GM21737 (cell line): Measurements from ENCODE around the gene MDH2.
"Not testable (repeated sequence)": the region's sequence is repeated elsewhere in the genome, so short reads cannot be mapped to it uniquely, and the experiment has no call there.

Experiments
- ATAC-seq: cut with Tn5 transposase; IDR thresholded peaks from one replicate; pipeline ENCODE4 v1.9.1; 2021; ENCODE audit warnings: mild to moderate bottlenecking, moderate library complexity; ENCODE audit not compliant: unreplicated experiment

MDH2 gene

DNA sequence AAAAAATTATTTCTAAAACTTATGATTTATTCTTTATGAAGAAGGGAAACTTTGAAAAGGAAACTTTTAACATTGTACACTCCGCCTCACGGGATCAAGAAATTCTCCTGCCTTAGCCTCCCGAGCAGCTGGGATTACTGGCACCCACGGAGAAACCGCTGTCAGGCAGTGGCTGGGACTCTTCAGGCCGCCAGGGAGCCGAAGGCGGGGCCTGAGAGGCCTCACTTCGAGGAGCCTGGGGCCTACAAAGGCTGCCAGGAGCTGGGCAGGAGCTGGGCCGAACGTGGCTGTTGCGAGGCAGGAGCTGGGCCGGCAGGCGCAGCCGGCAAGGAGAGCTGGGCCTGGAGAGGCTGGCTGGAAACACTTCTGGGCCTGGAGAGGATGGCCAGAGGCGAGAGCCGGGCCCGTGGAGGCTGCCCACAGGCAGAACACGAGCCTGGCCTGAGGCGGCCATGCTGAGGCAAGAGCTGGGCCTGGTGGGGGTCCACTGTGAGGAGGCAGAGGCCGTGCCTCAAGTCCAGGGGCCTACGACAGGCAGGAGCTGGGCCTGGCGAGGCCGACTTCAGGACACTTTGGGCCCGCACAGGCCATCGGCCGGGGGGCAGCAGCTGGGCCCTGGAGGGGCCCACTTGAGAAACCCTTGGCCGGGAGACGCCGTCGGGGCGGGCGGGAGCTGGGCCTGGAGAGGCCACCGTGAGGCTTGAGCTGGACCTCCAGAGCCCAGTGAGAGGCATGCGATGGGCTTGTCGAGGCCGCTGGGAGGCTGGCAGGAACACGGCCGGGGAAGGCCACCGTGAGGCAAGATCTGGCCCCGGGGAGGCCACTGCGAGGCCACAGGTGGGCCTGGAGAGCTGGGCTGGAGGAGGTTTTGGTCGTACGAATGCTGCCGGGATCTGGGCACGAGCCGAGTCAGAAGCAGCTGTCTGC is 23.7 kb downstream of the MDH2 start:
- ATAC-seq, result no peak

DNA sequence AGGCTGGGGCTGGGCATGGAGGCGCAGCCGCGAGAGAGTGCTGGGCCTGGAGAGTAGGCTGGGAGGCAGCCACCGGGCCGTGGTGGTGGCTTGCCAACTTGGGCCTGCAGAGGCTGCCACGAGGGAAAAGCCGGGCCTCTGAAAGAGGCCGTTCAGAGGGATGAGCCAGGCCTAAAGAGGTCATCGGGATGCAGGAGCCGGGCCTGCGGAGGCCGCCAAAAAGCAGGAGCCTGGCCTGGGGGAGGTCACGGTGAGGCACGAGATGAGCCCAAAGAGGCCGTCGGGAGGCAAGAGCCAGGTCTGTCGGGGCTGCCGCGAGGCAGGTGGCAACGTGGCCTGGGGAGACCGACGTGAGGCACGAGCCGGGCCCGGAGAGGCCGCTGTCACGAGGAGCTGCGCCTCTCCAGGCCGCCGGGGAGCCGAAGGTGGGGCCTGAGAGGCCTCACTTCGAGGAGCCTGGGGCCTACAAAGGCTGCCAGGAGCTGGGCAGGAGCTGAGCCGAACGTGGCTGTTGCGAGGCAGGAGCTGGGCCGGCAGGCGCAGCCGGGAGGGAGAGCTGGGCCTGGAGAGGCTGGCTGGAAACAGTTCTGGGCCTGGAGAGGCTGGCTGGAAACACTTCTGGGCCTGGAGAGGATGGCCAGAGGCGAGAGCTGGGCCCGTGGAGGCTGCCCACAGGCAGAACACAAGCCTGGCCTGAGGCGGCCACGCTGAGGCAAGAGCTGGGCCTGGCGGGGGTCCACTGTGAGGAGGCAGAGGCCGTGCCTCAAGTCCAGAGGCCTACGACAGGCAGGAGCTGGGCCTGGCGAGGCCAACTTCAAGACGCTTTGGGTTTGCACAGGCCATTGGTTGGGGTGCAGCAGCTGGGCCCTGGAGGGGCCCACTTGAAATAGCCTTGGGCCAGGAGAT is 24.6 kb downstream of the MDH2 start:
- ATAC-seq, result no peak

DNA sequence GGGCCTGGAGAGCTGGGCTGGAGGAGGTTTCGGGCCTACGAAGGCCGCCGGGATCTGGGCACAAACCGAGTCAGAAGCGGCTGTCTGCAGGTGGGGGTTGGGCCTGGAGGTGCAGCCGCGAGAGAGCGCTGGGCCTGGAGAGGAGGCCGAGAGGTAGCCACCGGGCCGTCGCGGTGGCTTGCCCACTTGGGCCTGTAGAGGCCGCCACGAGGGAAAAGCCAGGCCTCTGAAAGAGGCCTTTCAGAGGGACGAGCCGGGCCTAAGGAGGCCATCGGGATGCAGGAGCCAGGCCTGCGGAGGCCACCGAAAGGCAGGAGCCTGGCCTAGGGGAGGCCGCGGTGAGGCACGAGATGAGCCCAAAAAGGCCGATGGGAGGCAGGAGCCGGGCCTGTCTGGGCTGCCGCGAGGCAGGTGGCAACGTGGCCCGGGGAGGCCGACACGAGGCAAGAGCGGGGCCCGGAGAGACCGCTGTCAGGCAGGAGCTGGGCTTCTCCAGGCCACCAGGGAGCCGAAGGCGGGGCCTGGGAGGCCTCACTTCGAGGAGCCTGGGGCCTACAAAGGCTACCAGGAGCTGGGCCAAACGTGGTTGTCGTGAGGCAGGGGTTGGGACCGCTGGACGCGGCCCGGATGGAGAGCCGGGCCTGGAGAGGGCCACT is 25.6 kb downstream of the MDH2 start:
- ATAC-seq, result no peak

DNA sequence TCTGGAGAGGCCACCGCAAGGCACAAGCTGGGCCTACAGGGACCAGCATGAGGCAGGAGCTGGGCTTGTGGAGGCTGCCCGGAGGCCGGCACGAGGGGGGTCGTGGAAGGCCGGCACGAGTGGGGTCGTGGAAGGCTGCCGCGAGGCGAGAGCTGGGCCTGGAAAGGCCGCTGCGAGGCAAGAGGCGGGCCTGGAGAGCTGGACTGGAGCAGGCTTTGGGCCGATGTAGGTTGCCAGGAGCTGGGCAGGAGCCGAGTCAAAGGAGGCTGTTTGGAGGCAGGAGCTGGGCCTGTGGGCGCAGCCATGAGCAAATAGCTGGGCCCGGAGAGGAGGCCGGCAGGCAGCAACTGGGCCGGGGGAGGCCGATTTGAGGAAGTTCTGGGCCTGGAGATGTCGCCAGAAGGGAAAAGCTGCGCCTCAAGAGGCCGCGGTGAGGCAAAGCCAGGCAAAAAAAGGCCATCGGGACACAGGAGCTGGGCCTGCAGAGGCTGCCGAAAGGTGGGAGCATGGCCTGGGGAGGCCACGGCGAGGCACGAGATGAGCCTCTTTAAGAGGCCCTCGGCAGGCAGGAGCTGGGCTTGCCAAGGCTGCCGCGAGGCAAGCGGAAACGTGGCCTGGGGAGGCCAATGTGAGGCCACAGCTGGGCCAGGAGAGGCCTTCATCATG is 26.5 kb downstream of the MDH2 start:
- no peak for ATAC-seq

DNA sequence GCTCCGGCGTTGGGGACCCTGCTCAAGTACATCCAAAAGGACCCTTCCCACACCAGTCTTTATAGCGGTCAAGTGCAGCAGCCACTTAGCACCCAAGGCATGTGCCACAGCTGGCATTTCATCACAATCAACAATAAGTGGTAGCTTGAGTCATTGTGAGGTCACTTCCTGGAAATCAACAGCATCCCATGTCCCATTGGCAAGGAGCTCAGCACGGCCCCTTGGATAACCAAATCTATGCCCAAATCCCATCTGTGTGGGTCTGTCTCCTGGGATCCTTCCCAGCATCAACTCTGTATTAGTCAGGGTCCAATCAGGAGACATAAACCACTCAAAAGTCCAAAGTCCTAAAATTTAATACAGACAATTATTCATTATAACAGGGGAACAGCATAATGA is 27.1 kb downstream of the MDH2 start:
- ATAC-seq, result no peak

DNA sequence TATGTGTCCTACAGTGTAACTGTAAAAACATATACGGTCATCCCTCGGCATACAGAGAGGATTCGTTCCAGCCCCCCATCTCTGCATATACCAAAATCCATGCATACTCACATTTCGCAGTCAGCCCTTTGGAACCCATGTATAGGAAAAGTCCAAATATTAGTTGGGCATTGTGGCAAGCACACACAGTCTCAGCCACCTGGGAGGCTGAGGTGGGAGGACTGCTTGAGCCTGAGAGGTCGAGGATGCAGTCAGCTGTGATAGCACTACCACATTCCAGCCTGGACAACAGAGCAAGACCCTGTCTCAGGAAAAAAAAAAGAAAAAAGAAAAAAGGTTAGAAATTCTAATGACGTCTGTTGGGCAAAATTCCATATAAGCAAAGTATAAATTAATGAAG is 29.1 kb downstream of the MDH2 start:
- ATAC-seq, result no peak

DNA sequence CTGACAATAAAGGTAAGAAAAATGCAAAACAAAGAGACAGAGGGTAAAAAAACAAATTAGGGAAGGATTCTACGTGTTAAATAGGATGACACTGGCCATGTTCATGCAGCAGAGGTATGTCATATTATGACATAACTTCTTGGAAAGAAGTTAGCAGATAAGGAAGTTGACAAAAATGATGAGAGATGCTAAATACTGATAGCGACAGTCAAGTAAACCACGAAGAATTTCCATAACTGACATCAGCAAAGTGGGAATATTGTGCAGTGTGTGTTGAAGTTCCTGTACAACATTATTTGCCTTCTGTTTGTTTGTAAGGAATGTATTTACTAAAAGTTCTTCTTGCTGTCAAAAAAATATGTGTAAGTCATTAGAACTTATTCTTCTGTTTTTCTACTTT is 29.5 kb downstream of the MDH2 start:
- ATAC-seq, result no peak

DNA sequence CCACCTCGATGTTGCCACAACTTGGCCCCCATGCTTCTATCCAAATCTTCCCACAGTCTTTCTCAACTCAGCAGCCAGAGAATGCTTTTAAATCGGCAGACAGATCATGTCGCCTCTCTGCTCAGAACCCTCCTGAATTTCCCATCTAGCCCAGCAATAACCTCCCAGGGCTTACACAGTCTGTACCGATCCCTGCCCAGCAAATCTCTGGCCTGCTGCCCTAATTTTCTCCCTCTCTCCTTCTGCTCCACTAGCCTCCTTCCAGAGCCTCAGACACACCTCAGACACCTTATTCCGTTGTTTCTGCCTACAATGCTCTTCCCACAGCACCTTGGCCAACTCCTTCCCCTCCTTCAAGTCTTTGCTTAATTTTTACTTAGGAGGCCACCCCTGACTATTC is 32.3 kb downstream of the MDH2 start:
- no peak for ATAC-seq

DNA sequence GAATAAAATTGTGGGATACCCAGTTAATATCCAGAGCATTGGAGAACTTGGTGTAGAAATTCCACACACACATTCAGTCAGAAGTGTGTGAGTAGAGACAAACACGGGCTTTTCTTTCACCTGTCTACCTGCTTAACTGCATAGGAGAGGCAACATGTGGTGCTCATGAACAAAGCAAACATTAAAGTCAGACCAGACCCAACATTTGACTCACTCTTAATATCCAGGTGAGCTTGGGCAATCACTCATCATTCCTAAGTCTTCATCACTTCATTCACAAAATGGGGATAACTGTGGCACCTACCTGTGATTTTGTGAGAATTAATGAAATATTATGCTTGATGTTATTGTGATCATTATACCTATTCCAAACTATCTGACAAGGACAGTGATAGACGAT is 36.2 kb downstream of the MDH2 start:
- ATAC-seq, result not testable (repeated sequence)

DNA sequence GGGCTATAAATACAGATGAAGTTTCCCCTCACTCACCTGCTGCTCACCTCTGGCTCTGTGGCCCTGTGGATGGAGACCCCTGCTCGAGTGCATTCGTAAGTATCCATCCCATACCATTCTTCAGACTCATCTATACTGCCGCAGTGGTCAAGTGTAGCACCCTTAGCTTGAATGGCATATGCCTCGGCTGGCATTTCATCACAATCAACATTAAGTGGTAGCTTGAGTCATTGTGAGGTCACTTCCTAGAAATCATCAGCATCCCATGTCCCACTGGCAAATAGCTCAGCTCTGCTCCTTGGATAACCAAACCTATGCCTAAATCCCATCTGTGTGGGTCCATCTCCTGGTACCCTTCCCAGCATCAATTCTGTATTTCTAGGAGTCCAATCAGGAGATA is 38.2 kb downstream of the MDH2 start:
- no peak for ATAC-seq

DNA sequence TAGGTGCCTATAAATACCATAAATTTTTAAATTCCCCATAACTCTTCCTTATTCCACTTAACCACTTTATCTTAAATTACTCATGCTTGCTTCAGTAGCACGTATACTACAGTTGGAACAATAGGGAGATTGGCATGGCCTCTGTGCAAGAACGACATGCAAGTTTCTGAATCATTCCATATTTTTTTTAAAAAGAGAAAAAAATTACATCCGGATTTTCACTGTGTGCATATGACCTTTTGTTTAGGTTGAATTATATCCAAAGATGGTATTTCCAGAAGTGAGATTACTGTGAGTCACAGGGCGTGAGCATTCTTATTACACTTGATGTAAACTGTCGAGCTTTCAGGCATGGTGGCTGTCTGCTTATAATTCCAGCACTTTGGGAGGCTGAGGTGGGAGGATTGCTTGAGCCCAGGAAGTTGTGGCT is 39.5 kb downstream of the MDH2 start:
- ATAC-seq, result not testable (repeated sequence)

DNA sequence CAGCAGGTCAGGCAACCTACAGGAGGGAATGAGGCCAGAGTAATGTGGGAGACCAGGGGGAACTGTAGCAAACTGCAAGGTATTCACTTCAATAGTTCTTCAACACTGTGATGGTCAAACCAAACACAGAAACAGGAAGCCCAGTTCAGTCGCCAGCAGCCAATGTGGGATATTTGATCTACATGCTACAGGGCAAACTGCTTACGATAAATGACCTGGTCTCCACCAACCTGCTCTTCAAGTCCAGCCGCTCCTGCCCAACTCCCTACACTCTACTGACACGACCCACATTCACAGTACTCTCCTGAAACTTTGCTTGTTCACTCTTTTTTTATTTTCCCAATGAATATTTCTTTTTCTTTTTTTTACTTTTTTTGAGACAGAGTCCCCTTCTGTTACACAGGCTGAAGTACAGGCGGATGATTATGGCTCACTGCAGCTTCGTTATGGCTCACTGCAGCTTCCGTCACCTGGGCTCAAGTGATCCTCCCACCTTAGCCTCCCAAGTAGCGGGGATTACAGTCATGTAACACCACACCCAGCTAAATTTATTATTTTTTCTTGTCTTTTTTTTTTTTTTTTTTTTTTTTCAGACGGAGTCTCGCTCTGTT is 42.1 kb downstream of the MDH2 start:
- no peak for ATAC-seq

DNA sequence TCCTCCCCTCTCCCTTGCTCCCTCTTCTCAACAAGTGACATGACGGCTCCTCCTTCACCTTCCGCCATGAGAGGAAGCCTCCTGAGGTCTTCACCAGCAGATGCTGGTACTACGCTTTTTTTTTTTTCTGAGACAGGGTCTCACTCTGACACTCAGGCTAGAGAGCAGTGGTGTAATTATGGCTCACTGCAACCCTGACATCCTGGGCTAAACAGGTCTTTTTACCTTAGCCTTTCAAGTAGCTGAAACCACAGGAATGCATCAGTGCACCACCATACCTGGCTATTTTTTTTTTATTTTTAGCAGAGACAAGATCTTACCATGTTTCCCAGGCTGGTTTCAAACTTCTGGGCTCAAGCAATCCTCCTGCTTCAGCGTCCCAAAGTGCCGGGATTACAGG is 43.6 kb downstream of the MDH2 start:
- ATAC-seq, result no peak

DNA sequence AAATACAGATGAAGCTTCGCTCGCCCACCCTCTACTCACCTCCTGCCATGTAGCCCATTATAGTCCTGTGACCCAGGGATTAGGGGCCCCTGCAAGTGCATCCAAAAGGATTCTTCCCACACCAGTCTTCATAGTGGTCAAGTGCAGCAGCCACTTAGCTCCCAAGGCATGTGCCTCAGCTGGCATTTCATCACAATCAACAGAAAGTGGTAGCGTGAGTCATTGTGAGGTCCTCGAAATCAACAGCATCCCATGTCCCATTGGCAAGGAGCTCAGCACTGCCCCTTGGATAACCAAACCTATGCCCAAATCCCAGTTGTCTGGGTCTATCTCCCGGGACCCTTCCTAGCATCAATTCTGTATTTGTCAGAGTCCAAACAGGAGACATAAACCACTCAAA is 45.6 kb downstream of the MDH2 start:
- ATAC-seq, result not testable (repeated sequence)

DNA sequence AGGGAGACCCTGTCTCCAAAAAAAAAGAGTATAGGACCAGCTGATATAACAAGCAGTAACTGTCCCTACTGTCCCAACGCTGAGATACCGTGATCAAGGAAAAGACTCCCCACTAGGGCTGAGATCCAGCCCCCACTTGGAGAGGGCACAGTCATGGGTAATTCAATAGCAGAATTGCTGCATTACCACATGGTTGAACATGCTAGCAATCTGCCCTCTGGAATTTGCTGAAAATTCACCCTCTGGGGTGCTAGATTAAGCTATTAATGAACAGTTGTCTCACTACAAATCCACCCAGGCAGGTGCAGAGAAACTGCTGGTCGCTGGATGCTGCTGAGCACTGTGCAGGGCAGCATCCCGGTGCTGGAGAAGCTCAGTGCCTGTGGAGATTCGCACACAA is 46.4 kb downstream of the MDH2 start:
- not testable (repeated sequence) for ATAC-seq

DNA sequence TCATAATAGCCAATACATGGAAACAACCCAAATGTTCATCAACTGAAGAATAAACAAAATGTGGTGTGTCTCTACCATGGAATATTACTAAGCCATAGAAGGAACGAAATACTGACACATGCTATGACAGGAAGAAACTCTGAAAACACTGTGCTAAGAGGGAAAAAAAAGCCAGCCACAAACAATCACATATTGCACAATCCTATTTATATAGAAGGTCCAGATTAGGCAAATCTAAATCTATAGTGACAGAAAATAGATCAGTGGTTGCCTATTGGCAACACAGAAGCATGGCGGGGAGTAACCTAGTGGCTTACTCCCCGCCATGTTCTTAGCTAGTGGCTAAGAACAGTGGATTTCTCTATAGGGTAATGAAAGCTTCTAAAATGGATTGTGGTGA is 48.0 kb downstream of the MDH2 start:
- ATAC-seq, result no peak

DNA sequence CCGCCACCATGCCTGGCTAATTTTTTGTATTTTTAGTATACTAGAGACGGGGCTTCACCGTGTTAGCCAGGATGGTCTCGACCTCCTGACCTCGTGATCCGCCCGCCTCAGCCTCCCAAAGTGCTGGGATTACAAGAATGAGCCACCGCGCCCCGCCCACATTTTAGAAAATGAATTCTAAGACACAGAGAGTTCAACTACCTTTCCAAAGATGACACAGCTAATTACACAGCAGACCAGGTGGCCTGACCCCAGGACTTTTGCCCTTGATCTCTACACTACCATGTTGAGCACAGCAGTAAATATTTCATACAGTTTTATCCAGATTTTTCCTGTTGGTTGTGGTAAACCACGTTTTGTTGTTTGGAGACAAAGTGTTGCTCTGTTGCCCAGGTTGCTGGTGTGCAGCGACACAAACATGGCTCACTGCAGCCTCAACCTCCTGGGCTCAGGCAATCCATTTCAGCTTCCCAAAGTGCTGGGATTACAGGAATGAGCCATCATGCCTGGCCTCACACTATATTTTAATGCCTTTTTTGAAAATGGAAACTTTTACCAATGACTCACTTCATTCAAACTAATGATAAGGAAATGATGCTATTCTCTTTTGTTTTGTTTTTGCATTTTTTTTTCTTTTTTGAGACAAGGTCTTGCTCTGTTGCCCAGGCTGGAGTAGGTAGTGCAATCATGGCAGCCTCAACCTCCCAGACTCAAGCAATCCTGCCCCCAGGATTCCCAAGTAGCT is 54.0 kb downstream of the MDH2 start:
- not testable (repeated sequence) for ATAC-seq

DNA sequence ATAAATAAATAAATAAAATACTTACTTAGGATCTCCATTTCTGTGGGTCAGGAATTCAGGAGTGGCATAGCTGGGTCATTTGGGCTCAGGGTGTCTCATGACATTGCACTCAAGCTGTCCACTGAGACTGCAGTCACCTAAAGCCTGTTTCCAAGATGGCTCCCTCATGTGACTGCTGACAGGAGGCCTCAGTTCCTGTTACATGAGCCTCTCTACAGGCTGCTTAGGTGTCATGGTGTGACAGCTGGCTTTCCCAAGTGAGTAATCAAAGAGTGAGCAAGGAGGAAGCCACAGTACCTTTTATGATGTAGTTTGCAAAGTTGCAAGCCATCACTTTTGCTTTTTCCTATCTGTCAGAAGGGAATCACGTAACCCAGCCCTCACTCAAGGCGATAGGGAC is 55.9 kb downstream of the MDH2 start:
- ATAC-seq, result not testable (repeated sequence)

DNA sequence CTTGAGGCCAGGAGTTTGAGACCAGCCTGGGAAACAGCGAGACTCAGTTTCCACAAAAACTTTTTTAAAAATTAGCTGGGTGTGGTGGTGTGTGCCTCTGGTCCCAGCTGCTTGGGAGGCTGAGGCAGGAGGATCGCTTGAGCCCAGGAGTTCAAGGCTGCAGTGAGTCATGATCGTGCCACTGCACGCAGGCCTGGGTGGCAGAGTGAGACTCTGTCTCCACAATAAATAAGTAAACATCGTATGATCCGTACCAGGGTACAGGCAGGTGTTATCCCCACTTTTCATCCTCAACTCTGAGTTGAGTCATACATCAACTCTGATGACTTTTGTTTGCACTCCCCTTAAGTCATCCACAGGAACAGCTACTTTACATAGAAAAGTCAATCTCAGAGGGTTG is 58.2 kb downstream of the MDH2 start:
- ATAC-seq, result not testable (repeated sequence)

DNA sequence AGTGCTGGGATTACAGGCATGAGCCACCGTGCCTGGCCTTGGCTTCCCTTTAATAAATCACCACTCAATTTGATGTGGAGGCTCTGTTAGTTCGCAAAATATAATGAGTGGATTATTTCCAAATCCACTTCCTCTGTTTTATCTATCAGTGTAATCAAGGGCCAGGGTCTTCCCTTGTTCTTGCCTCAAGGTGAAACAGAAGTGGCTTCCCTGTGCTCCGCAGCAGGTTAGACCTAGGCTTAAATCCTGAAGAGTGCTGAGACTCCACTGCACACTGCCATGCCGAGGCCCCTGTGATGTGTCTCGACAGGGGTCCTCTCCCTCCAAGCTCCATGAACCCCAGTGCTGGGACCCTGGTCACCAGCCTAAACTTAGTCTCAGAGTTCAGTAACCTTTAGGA is 59.0 kb downstream of the MDH2 start:
- no peak for ATAC-seq
